GM12878 (cell line): ENCODE data around the gene ABCB8. TPM values are rescaled to one million over a fixed set of nuclear protein-coding genes. Genes with fewer than 3 reads are reported as not detected.

Experiments
- CEBPZ ChIP-seq: fragments of 150-350 bp; IDR thresholded peaks from 2 replicates; pipeline ENCODE4 v1.6.1; 2016; ENCODE audit warnings: low read depth, low read length
- PRDM15 ChIP-seq: fragments of 450-650 bp; formaldehyde crosslinking; IDR thresholded peaks from 2 replicates; pipeline ENCODE4 v1.4.0; 2020; ENCODE audit warnings: mild to moderate bottlenecking, moderate library complexity
- SIN3A ChIP-seq: IDR thresholded peaks from 2 replicates; pipeline ENCODE4 v1.6.1; 2012; ENCODE audit warnings: low read depth, low read length, improper control_type of control experiment
- polyA plus RNA-seq, 11 experiments: library from polyadenylated mRNA; depleted of rRNA in 4 of 11; unstranded in 6 of 11; stranded (reverse) in 5 of 11; fragments of >200 nt; fragmentation: Nextera tagmentation in 4 of 11; fragmentation: Illumina TruSeq in 1 of 11; extraction: Ambion mirVana in 4 of 11; extraction: Trizol in 1 of 11; gene quantifications; 1 replicate in 1 of 11; 2 replicates in 10 of 11; pipeline versions ENCODE4 v1.2.1 to v1.2.3, GENCODE V29; 2011 to 2016; ENCODE audit warnings: inconsistent platforms in 2 of 11, missing spikeins in 2 of 11, low read depth in 1 of 11
- total RNA-seq, 4 experiments: library from RNA; depleted of rRNA in 3 of 4; stranded (reverse); fragments of >200 nt in 3 of 4; fragmentation: Illumina TruSeq in 1 of 4; extraction: Trizol in 1 of 4; gene quantifications; 2 replicates each; pipeline versions ENCODE4 v1.2.1 to v1.2.3, GENCODE V29; 2013 to 2021

ABCB8 gene
- total and polyA plus RNA-seq, 10 of the 15 experiments (the other 5 are each of a cell fraction or from before 2014, with no cell fraction given) = 0.77 to 34.8 (median 18.9) TPM

- TF ChIP-seq CEBPZ (no peak), SIN3A (no peak), PRDM15 (CRISPR knock-in tag) (no peak)
Observed at GRCh38 chr7:151085329-151085690, 57.1 kb downstream of the ABCB8 start (continued).
